H9 (cell line): ENCODE measurements around the gene CRAT. TPM values are rescaled to one million over a fixed set of nuclear protein-coding genes. Genes with fewer than 3 reads are reported as not detected.

Experiments
- DNase-seq: peaks from one replicate; pipeline ENCODE4 v3.0.0-alpha.2; 2017
- H2AFZ ChIP-seq: one replicate; pipeline ENCODE4 v1.6.1; 2013; ENCODE audit warnings: mild to moderate bottlenecking, low read length, control low read depth, moderate library complexity
- H2AK5ac ChIP-seq: 2 replicates; pipeline ENCODE4 v1.6.1; 2013; ENCODE audit warnings: low read length, control low read depth, mixed read lengths; ENCODE audit not compliant: insufficient read length
- H2BK120ac ChIP-seq: one replicate; pipeline ENCODE4 v1.6.1; 2013; ENCODE audit warnings: low read depth, mild to moderate bottlenecking, low read length, control low read depth, inconsistent platforms; ENCODE audit not compliant: poor library complexity, severe bottlenecking
- H2BK12ac ChIP-seq: 2 replicates; pipeline ENCODE4 v1.6.1; 2013; ENCODE audit warnings: low read length, control low read depth, mixed read lengths, low read depth; ENCODE audit not compliant: insufficient read length
- H2BK15ac ChIP-seq: 2 replicates; pipeline ENCODE4 v1.6.1; 2013; ENCODE audit warnings: low read depth, low read length, control low read depth
- H2BK20ac ChIP-seq: one replicate; pipeline ENCODE4 v1.6.1; 2013; ENCODE audit warnings: low read depth, mild to moderate bottlenecking, low read length, control low read depth, inconsistent platforms; ENCODE audit not compliant: poor library complexity, severe bottlenecking
- H2BK5ac ChIP-seq: 2 replicates; pipeline ENCODE4 v1.6.1; 2013; ENCODE audit warnings: low read length, control low read depth, mixed read lengths; ENCODE audit not compliant: insufficient read length
- H3K14ac ChIP-seq: 2 replicates; pipeline ENCODE4 v1.6.1; 2013; ENCODE audit warnings: low read length, control low read depth; ENCODE audit not compliant: insufficient read depth
- H3K18ac ChIP-seq: 2 replicates; pipeline ENCODE4 v1.6.1; 2013; ENCODE audit warnings: low read depth, mild to moderate bottlenecking, mixed read lengths, low read length, control low read depth; ENCODE audit not compliant: insufficient read length
- H3K23ac ChIP-seq: 2 replicates; pipeline ENCODE4 v1.6.1; 2013; ENCODE audit warnings: low read length, control low read depth, mixed read lengths, low read depth; ENCODE audit not compliant: insufficient read length
- H3K23me2 ChIP-seq: 2 replicates; pipeline ENCODE4 v1.6.1; 2013; ENCODE audit warnings: low read depth, mild to moderate bottlenecking, mixed read lengths, low read length, control low read depth; ENCODE audit not compliant: insufficient read length, poor library complexity, severe bottlenecking
- H3K27ac ChIP-seq: 2 replicates; pipeline ENCODE4 v1.5.1; 2013; ENCODE audit warnings: low read length, control low read depth, mixed read lengths, low read depth; ENCODE audit not compliant: insufficient read length
- H3K27me3 ChIP-seq: 2 replicates; pipeline ENCODE4 v1.6.1; 2013; ENCODE audit warnings: low read length, control low read depth, inconsistent platforms; ENCODE audit not compliant: insufficient read depth
- H3K4ac ChIP-seq: 2 replicates; pipeline ENCODE4 v1.6.1; 2013; ENCODE audit warnings: low read depth, mild to moderate bottlenecking, control low read depth, inconsistent platforms, low read length, moderate library complexity
- H3K4me1 ChIP-seq: 2 replicates; pipeline ENCODE4 v1.6.1; 2013; ENCODE audit warnings: low read length, control low read depth, inconsistent platforms; ENCODE audit not compliant: insufficient read depth
- H3K4me2 ChIP-seq: 2 replicates; pipeline ENCODE4 v1.6.1; 2013; ENCODE audit warnings: low read length, control low read depth, mixed read lengths; ENCODE audit not compliant: insufficient read length, insufficient read depth
- H3K56ac ChIP-seq: 2 replicates; pipeline ENCODE4 v1.6.1; 2013; ENCODE audit warnings: low read depth, mild to moderate bottlenecking, mixed read lengths, low read length, control low read depth; ENCODE audit not compliant: insufficient read length
- H3K79me1 ChIP-seq: 2 replicates; pipeline ENCODE4 v1.6.1; 2013; ENCODE audit warnings: low read depth, mild to moderate bottlenecking, moderate library complexity, low read length, control low read depth, inconsistent platforms; ENCODE audit not compliant: insufficient read depth, poor library complexity, severe bottlenecking
- H3K79me2 ChIP-seq: 2 replicates; pipeline ENCODE4 v1.6.1; 2013; ENCODE audit warnings: low read length, control low read depth, inconsistent platforms; ENCODE audit not compliant: insufficient read depth
- H3K9ac ChIP-seq: 2 replicates; pipeline ENCODE4 v1.6.1; 2013; ENCODE audit warnings: low read length, control low read depth, mixed read lengths; ENCODE audit not compliant: insufficient read length; ENCODE audit errors: extremely low read depth
- H3K9me3 ChIP-seq: one replicate; pipeline ENCODE4 v1.6.1; 2013; ENCODE audit warnings: low read depth, low read length, inconsistent platforms; ENCODE audit not compliant: control insufficient read depth
- H3T11ph ChIP-seq: one replicate; pipeline ENCODE4 v1.6.1; 2013; ENCODE audit warnings: mild to moderate bottlenecking, low read length, control low read depth, inconsistent platforms
- H4K20me1 ChIP-seq: one replicate; pipeline ENCODE4 v1.6.1; 2013; ENCODE audit not compliant: control insufficient read depth, insufficient read length, insufficient read depth
- H4K5ac ChIP-seq: 2 replicates; pipeline ENCODE4 v1.6.1; 2013; ENCODE audit warnings: low read depth, mild to moderate bottlenecking, mixed read lengths, low read length, control low read depth; ENCODE audit not compliant: insufficient read length
- H4K8ac ChIP-seq: replicated peaks from 2 replicates; pipeline ENCODE4 v1.6.1; 2013; ENCODE audit warnings: low read length, control low read depth, mixed read lengths, low read depth; ENCODE audit not compliant: insufficient read length
- H4K91ac ChIP-seq: 2 replicates; pipeline ENCODE4 v1.6.1; 2013; ENCODE audit warnings: low read depth, mild to moderate bottlenecking, moderate library complexity, mixed read lengths, low read length, control low read depth; ENCODE audit not compliant: insufficient read length
- H3K27ac Mint-ChIP-seq, 3 experiments: 2 replicates in 2 of 3; 3 replicates in 1 of 3; pipeline ENCODE4 v1.8.0; 2020 to 2021; ENCODE audit warnings: mixed read lengths in 3 of 3, mild to moderate bottlenecking in 1 of 3, moderate library complexity in 1 of 3
- H3K27me3 Mint-ChIP-seq: 2 replicates; pipeline ENCODE4 v1.8.0; 2021; ENCODE audit warnings: low read depth, mild to moderate bottlenecking, moderate library complexity, mixed read lengths
- H3K36me3 Mint-ChIP-seq, 3 experiments: 2 replicates in 2 of 3; 3 replicates in 1 of 3; pipeline ENCODE4 v1.8.0; 2020 to 2021; ENCODE audit warnings: low read depth in 3 of 3, mixed read lengths in 3 of 3; ENCODE audit not compliant: insufficient read depth in 1 of 3
- H3K4me1 Mint-ChIP-seq, 2 experiments: 2 replicates each; pipeline ENCODE4 v1.8.0; 2020; ENCODE audit warnings: mixed read lengths in 2 of 2
- H3K4me3 Mint-ChIP-seq, 2 experiments: 2 replicates in 1 of 2; 3 replicates in 1 of 2; pipeline ENCODE4 v1.8.0; 2020 to 2021; ENCODE audit warnings: mild to moderate bottlenecking in 2 of 2, mixed read lengths in 2 of 2, moderate library complexity in 1 of 2
- H3K9me3 Mint-ChIP-seq, 2 experiments: 2 replicates in 1 of 2; 3 replicates in 1 of 2; pipeline ENCODE4 v1.8.0; 2020; ENCODE audit warnings: mild to moderate bottlenecking in 2 of 2, mixed read lengths in 2 of 2, moderate library complexity in 1 of 2
- WGBS: extraction: QIAGEN DNeasy Blood & Tissue Kit; methylation state at CpG from one replicate; pipeline ENCODE4 v1.1.7; 2013; ENCODE audit warnings: missing lambda C conversion rate, low lambda C conversion rate, mixed read lengths; ENCODE audit not compliant: insufficient read length; ENCODE audit errors: extremely low coverage; 5-methylcytosine and 5-hydroxymethylcytosine counted together
- total RNA-seq: library from RNA; stranded (reverse); gene quantifications from 2 replicates; pipeline ENCODE4 v1.2.1, GENCODE V29; 2021
- TF ChIP-seq, protein P1 (sequence below): fragments of 200-600 bp; sonication (generic); conservative IDR thresholded peaks from 3 replicates; pipeline ENCODE4 v1.8.0; 2021; ENCODE audit warnings: antibody characterized with exemption, mild to moderate bottlenecking

Gene CRAT
- total RNA-seq, 1 experiment from 2014 or later: 15.0 TPM

DNA sequence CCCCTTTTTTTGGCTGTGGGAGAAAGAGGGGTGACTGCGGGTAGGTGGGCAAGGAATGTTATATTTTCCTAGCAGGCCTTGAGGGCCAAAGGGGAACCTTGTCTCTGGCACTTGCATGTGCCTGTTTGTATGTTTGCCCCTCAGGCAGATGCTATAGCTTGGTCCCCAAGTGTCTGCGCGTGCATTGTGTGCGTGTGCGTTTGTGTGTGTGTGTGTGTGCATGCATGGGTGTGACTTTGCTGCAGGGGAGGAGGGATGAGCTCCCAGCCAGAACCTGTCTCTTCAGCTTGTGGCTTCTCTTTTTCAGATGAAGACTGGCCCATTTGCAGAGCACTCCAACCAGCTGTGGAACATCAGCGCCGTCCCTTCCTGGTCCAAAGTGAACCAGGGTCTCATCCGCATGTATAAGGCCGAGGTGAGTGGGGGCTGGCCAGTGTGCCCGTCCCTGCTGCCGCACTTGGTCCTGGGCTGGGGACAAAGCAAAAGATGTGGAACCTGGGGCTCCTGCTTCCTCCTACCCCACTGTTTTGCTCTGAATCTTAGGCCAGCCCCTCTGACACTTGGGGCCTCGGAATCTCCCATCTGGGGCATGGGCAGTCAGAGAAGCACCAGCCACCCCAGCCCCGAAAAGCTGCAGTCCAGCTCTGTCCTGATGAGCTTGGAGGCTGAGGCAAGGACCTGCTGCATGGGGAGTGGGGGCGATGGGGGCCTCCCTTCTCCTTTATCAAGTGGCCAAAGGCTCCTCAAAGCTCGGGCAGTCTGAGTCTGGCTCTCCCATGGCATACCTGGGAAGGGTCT lies 31.7 kb upstream of the CRAT start:
- Histone ChIP-seq H2BK12ac (no peak overlapping the region), H2AFZ (no peak overlapping the region), H3K27ac (no peak overlapping the region), H3K9ac (no peak overlapping the region), H4K5ac (no peak overlapping the region), H2AK5ac (no peak overlapping the region), H2BK120ac (no peak overlapping the region), H3K79me2 (no peaks in the 10 kb centered on the region), H4K8ac (no peak overlapping the region), H3K23me2 (peaks cover 5% of the 10 kb centered on the region), H3K79me1 (no peaks in the 10 kb centered on the region), H3K4me1 (peaks cover 14% of the 10 kb centered on the region; the same call in 1 of the 2 replicates), H3K56ac (no peak overlapping the region), H4K91ac (no peak overlapping the region), H3T11ph (no peak overlapping the region), H3K23ac (no peak overlapping the region), H3K18ac (no peak overlapping the region), H3K9me3 (no peaks in the 10 kb centered on the region), H3K4ac (no peak overlapping the region), H3K4me2 (no peak overlapping the region), H2BK15ac (no peak overlapping the region), H3K14ac (no peak overlapping the region), H3K27me3 (no peaks in the 10 kb centered on the region), H2BK5ac (no peak overlapping the region), H4K20me1 (no peaks in the 10 kb centered on the region), H2BK20ac (no peak overlapping the region)
- peaks cover 16 to 45% (median 29%) of the 10 kb centered on the region in 3 experiments; a peak in 6 of 7 replicates for H3K36me3 Mint-ChIP-seq
- H3K4me3 Mint-ChIP-seq: peak overlapping the region in 1 of 2 experiments; percentile 65; a peak in 2 of 5 replicates
- TF ChIP-seq, protein P1, sequence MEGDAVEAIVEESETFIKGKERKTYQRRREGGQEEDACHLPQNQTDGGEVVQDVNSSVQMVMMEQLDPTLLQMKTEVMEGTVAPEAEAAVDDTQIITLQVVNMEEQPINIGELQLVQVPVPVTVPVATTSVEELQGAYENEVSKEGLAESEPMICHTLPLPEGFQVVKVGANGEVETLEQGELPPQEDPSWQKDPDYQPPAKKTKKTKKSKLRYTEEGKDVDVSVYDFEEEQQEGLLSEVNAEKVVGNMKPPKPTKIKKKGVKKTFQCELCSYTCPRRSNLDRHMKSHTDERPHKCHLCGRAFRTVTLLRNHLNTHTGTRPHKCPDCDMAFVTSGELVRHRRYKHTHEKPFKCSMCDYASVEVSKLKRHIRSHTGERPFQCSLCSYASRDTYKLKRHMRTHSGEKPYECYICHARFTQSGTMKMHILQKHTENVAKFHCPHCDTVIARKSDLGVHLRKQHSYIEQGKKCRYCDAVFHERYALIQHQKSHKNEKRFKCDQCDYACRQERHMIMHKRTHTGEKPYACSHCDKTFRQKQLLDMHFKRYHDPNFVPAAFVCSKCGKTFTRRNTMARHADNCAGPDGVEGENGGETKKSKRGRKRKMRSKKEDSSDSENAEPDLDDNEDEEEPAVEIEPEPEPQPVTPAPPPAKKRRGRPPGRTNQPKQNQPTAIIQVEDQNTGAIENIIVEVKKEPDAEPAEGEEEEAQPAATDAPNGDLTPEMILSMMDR: no peak
- no CpG with 5 or more reads among the region's 15 CpGs for WGBS
- no peaks in the 10 kb centered on the region; a peak in 1 of 5 replicates for H3K9me3 Mint-ChIP-seq
- peaks cover 57 to 74% of the 10 kb centered on the region in 2 experiments for H3K4me1 Mint-ChIP-seq
- no peak for DNase-seq
- H3K27me3 Mint-ChIP-seq: peaks cover 1% of the 10 kb centered on the region; the same call in 1 of the 2 replicates
- H3K27ac Mint-ChIP-seq: peak overlapping the region; percentile 73 to 89 (median 77); a peak in 5 of 7 replicates
